Measurements from ENCODE around the gene PDE1C. TPM values are rescaled to one million over a fixed set of nuclear protein-coding genes. Genes with fewer than 3 reads are reported as not detected.

The PDE1C gene
- total RNA-seq, 2 donors from 2014 or later: 0.26 to 0.60 TPM

- Mint-ChIP-seq H3K9me3 (peaks cover 4% of the 10 kb centered on the region), H3K36me3 (ENCODE audit: low read depth) (no peaks in the 10 kb centered on the region), H3K4me3 (no peak overlapping the region), H3K27ac (no peak overlapping the region), H3K4me1 (peaks cover 7% of the 10 kb centered on the region), H3K27me3 (ENCODE audit: insufficient read depth) (peaks cover 26% of the 10 kb centered on the region)
- TF ChIP-seq, protein P1, sequence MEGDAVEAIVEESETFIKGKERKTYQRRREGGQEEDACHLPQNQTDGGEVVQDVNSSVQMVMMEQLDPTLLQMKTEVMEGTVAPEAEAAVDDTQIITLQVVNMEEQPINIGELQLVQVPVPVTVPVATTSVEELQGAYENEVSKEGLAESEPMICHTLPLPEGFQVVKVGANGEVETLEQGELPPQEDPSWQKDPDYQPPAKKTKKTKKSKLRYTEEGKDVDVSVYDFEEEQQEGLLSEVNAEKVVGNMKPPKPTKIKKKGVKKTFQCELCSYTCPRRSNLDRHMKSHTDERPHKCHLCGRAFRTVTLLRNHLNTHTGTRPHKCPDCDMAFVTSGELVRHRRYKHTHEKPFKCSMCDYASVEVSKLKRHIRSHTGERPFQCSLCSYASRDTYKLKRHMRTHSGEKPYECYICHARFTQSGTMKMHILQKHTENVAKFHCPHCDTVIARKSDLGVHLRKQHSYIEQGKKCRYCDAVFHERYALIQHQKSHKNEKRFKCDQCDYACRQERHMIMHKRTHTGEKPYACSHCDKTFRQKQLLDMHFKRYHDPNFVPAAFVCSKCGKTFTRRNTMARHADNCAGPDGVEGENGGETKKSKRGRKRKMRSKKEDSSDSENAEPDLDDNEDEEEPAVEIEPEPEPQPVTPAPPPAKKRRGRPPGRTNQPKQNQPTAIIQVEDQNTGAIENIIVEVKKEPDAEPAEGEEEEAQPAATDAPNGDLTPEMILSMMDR (conservative IDR thresholded peaks at IDR 0.05): no peak
- no peak overlapping the region for H3K27ac ChIP-seq (ENCODE audit: low read depth, low read length)
- H3K4me1 ChIP-seq (ENCODE audit: control insufficient read depth, insufficient read depth, low read length): no peaks in the 10 kb centered on the region
- no peak overlapping the region for H3K9ac ChIP-seq (ENCODE audit: extremely low read depth, low read length, poor library complexity, severe bottlenecking)
- 81 to 93% methylated on average over 3 to 5 of the region's 5 CpGs for WGBS, 2 experiments (ENCODE audit: insufficient coverage in 1 of 2, insufficient read length in 1 of 2)
- no peak for DNase-seq
- no peaks in the 10 kb centered on the region for H3K36me3 ChIP-seq (ENCODE audit: control insufficient read depth, insufficient read depth, low read length)
- H3K27me3 ChIP-seq (ENCODE audit: control insufficient read depth, insufficient read depth, low read length, poor library complexity, severe bottlenecking): no peaks in the 10 kb centered on the region
- no peak overlapping the region for H3K4me3 ChIP-seq (ENCODE audit: low read length)
- no peaks in the 10 kb centered on the region for H3K9me3 ChIP-seq (ENCODE audit: control insufficient read depth, low read length)
Observed at GRCh38 chr7:32051128-32051527, 19.1 kb downstream of the PDE1C start.

DNA sequence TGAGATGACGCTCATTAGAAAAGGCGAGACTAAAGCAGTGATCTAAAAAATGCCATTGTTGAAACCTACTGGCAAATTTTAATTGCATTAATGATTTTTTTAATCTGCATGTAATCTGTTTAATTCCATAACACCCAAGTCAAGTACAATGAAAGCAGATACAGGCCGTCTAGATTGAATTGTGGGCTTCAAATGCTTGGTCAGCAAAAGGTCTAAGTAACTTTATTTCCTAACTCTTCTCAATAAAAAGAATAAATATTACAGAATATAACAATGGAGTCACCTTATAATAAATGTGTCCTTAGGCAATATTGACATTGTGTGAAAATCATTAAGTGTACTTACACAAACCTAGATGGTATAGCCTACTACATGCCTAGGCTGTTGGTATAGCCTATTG, 20.6 kb downstream of the PDE1C start:
- Mint-ChIP-seq H3K4me3 (no peak overlapping the region), H3K9me3 (peaks cover 4% of the 10 kb centered on the region)

DNA sequence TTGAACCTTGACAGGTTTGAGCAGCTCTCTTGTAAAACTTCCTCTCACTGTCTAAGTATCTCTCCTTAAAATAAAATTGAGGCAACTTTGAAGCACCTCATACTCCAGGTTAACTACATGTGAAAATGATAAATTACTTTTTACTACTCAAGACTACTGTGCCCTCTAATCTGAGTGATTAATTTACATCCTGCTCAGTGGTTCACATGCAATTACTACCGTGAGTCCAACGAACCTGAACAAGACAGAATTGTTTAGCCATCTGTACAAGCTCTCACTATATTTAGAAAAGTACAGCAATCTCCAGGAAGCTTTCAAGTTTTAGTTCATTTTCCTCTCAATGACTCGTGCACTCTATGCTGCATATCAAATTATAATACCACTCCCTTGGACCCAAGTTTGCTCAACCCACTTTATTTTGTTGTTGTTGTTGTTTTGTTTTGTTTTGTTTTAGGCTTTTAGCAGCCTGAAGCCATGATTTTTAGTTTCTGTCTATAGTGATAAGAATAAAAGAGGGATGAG, 21.2 kb downstream of the PDE1C start:
- TF ChIP-seq, protein P1 (conservative IDR thresholded peaks at IDR 0.05): no peak
- H3K27me3 Mint-ChIP-seq (ENCODE audit: insufficient read depth): peaks cover 16% of the 10 kb centered on the region
- H3K9ac ChIP-seq (ENCODE audit: extremely low read depth, low read length, poor library complexity, severe bottlenecking): no peak overlapping the region
- H3K4me3 ChIP-seq (ENCODE audit: low read length): no peak overlapping the region
- H3K4me1 Mint-ChIP-seq: peaks cover 7% of the 10 kb centered on the region
- H3K36me3 Mint-ChIP-seq (ENCODE audit: low read depth): no peaks in the 10 kb centered on the region
- WGBS, 2 experiments (ENCODE audit: insufficient coverage in 1 of 2, insufficient read length in 1 of 2): 84 to 85% methylated on average over 3 of the region's 3 CpGs
- no peak overlapping the region for H3K4me3 Mint-ChIP-seq
- H3K36me3 ChIP-seq (ENCODE audit: control insufficient read depth, insufficient read depth, low read length): no peaks in the 10 kb centered on the region
- no peak overlapping the region for H3K27ac Mint-ChIP-seq
- no peak overlapping the region for H3K27ac ChIP-seq (ENCODE audit: low read depth, low read length)
- no peaks in the 10 kb centered on the region for H3K4me1 ChIP-seq (ENCODE audit: control insufficient read depth, insufficient read depth, low read length)
- H3K9me3 Mint-ChIP-seq: peaks cover 4% of the 10 kb centered on the region
- no peak for DNase-seq
- no peaks in the 10 kb centered on the region for H3K27me3 ChIP-seq (ENCODE audit: control insufficient read depth, insufficient read depth, low read length, poor library complexity, severe bottlenecking)
- no peaks in the 10 kb centered on the region for H3K9me3 ChIP-seq (ENCODE audit: control insufficient read depth, low read length)

More for the DNA sequence above, 20.6 kb downstream of the PDE1C start:
- TF ChIP-seq, protein P1 (conservative IDR thresholded peaks at IDR 0.05): no peak
- H3K4me1 Mint-ChIP-seq: peaks cover 7% of the 10 kb centered on the region
- DNase-seq: no peak
- no peak overlapping the region for H3K27ac ChIP-seq (ENCODE audit: low read depth, low read length)
- no peaks in the 10 kb centered on the region for H3K9me3 ChIP-seq (ENCODE audit: control insufficient read depth, low read length)
- no peaks in the 10 kb centered on the region for H3K27me3 ChIP-seq (ENCODE audit: control insufficient read depth, insufficient read depth, low read length, poor library complexity, severe bottlenecking)
- no peak overlapping the region for H3K4me3 ChIP-seq (ENCODE audit: low read length)
- peaks cover 20% of the 10 kb centered on the region for H3K27me3 Mint-ChIP-seq (ENCODE audit: insufficient read depth)
- H3K27ac Mint-ChIP-seq: no peak overlapping the region
- WGBS, 2 experiments (ENCODE audit: insufficient coverage in 1 of 2, insufficient read length in 1 of 2): 91 to 100% methylated on average over 1 to 2 of the region's 3 CpGs
- no peaks in the 10 kb centered on the region for H3K36me3 Mint-ChIP-seq (ENCODE audit: low read depth)
- H3K36me3 ChIP-seq (ENCODE audit: control insufficient read depth, insufficient read depth, low read length): no peaks in the 10 kb centered on the region
- H3K4me1 ChIP-seq (ENCODE audit: control insufficient read depth, insufficient read depth, low read length): no peaks in the 10 kb centered on the region
- H3K9ac ChIP-seq (ENCODE audit: extremely low read depth, low read length, poor library complexity, severe bottlenecking): no peak overlapping the region

All from endodermal cell (in vitro differentiated cells).